Vagina (tissue), 2 donors: Measurements from ENCODE around the gene MED13L. TPM values are rescaled to one million over a fixed set of nuclear protein-coding genes. Genes with fewer than 3 reads are reported as not detected.

Experiments
- DNase-seq, 2 donors: peaks; one replicate each; pipeline ENCODE4 v3.0.0-alpha.2; 2017; ENCODE audit errors: extremely low spot score in 2 of 2
- H3K27ac ChIP-seq: fragments of 200-600 bp; sonication (generic); one replicate; pipeline ENCODE4 v1.5.1; 2019
- H3K27me3 ChIP-seq: fragments of 200-600 bp; sonication (generic); one replicate; pipeline ENCODE4 v1.5.1; 2019
- H3K36me3 ChIP-seq, 2 donors: fragments of 200-600 bp; sonication (generic); one replicate each; pipeline ENCODE4 v1.5.1; 2017 to 2019
- H3K4me1 ChIP-seq: fragments of 200-600 bp; sonication (generic); one replicate; pipeline ENCODE4 v1.5.1; 2019
- H3K4me3 ChIP-seq, 2 donors: fragments of 200-600 bp; sonication (generic); 1 replicate in 1 of 2; 2 replicates in 1 of 2; pipeline ENCODE4 v1.5.1; 2016 to 2019
- H3K9me3 ChIP-seq: fragments of 200-600 bp; sonication (generic); one replicate; pipeline ENCODE4 v1.5.1; 2019
- CTCF ChIP-seq, 3 experiments: fragments of 450-650 bp in 2 of 3; fragments of 200-600 bp in 1 of 3; sonication (generic) in 1 of 3; IDR thresholded peaks; one replicate each; pipeline ENCODE4 v1.5.1; 2017 to 2019; ENCODE audit warnings: antibody characterized with exemption in 3 of 3, mild to moderate bottlenecking in 2 of 3, moderate library complexity in 2 of 3
- POLR2A ChIP-seq, 2 donors: fragments of 450-650 bp; IDR thresholded peaks; one replicate each; pipeline ENCODE4 v1.6.1; 2017; ENCODE audit warnings: antibody characterized with exemption in 2 of 2, mild to moderate bottlenecking in 2 of 2, moderate library complexity in 2 of 2
- POLR2AphosphoS5 ChIP-seq, 2 donors: sonication (generic); formaldehyde crosslinking; IDR thresholded peaks; one replicate each; pipeline ENCODE4 v1.9.0; 2017; ENCODE audit warnings: antibody characterized with exemption in 2 of 2, mild to moderate bottlenecking in 2 of 2, low read depth in 1 of 2; ENCODE audit not compliant: insufficient read depth in 1 of 2
- intact Hi-C: fragments of 100-400 bp; cut with DNase I; formaldehyde crosslinking; loops from one replicate; pipeline ENCODE4 v1.15.1; 2023
- total RNA-seq: library from RNA; depleted of rRNA; stranded (reverse); fragments of >200 nt; gene quantifications from one replicate; pipeline ENCODE4 v1.2.3, GENCODE V29; 2016

Gene MED13L
- total RNA-seq, 1 donor from 2014 or later, result 161 TPM

GRCh38 chr12:116278667-116279066, 1.2 kb upstream of the MED13L start:
- H3K36me3 ChIP-seq, result no peaks in the 10 kb centered on the region
- no peak overlapping the region for H3K4me3 ChIP-seq
- H3K9me3 ChIP-seq, result no peaks in the 10 kb centered on the region
- no peak overlapping the region for H3K27ac ChIP-seq
- intact Hi-C loops, result loop anchor here (10.0 kb wide), 1 partner anchor 126 kb away; no protein-coding TSS in a partner anchor
- TF ChIP-seq CTCF (IDR thresholded peaks at IDR 0.05) (no peak), POLR2A (IDR thresholded peaks at IDR 0.05) (no peak)
- peaks cover 24% of the 10 kb centered on the region for H3K4me1 ChIP-seq
- DNase-seq, result no peak
- H3K27me3 ChIP-seq, result no peaks in the 10 kb centered on the region

- H3K4me3 ChIP-seq, result peak overlapping the region; percentile 71 to 77
- DNase-seq, result no peak
Measured at GRCh38 chr12:116278279-116278626, 760 bp upstream of the MED13L start.

GRCh38 chr12:116276652-116277466, 634 bp downstream of the MED13L start:
- Histone ChIP-seq H3K4me1 (peaks cover 42% of the 10 kb centered on the region), H3K27ac (peak overlapping the region; percentile 91), H3K4me3 (peak overlapping the region; percentile 71 to 77), H3K9me3 (no peaks in the 10 kb centered on the region), H3K27me3 (no peaks in the 10 kb centered on the region), H3K36me3 (no peaks in the 10 kb centered on the region)
- peak in 1 of 2 donors; percentile 23 for TF ChIP-seq POLR2A (IDR thresholded peaks at IDR 0.05)
- no peak for TF ChIP-seq CTCF (IDR thresholded peaks at IDR 0.05)
- peak in 1 of 2 donors; percentile 73 for TF ChIP-seq POLR2AphosphoS5 (IDR thresholded peaks at IDR 0.05; ENCODE audit: insufficient read depth in 1 of 2, low read depth in 1 of 2)
- DNase-seq, result no peak
- intact Hi-C loops, result loop anchor here (1.0 to 10.0 kb wide), 2 partner anchors 128 to 322 kb away; no protein-coding TSS in a partner anchor

More at GRCh38 chr12:116278279-116278626, 760 bp upstream of the MED13L start:
- H3K9me3 ChIP-seq, result no peaks in the 10 kb centered on the region
- no peaks in the 10 kb centered on the region for H3K27me3 ChIP-seq
- peaks cover 28% of the 10 kb centered on the region for H3K4me1 ChIP-seq
- peak overlapping the region; percentile 91 for H3K27ac ChIP-seq
- TF ChIP-seq CTCF (IDR thresholded peaks at IDR 0.05) (no peak), POLR2AphosphoS5 (IDR thresholded peaks at IDR 0.05; ENCODE audit: insufficient read depth in 1 of 2, low read depth in 1 of 2) (no peak), POLR2A (IDR thresholded peaks at IDR 0.05) (no peak)
- no peaks in the 10 kb centered on the region for H3K36me3 ChIP-seq
- intact Hi-C loops, result loop anchor here (10.0 kb wide), 1 partner anchor 127 kb away; no protein-coding TSS in a partner anchor

GRCh38 chr12:116274551-116275375, 2.7 kb downstream of the MED13L start:
- H3K27me3 ChIP-seq, result no peaks in the 10 kb centered on the region
- H3K36me3 ChIP-seq, result no peaks in the 10 kb centered on the region
- peak overlapping the region in 1 of 2 donors; percentile 77 for H3K4me3 ChIP-seq
- H3K9me3 ChIP-seq, result no peaks in the 10 kb centered on the region
- no peak for DNase-seq
- intact Hi-C loops, result loop anchor here (10.0 kb wide), 1 partner anchor 130 kb away; no protein-coding TSS in a partner anchor
- H3K4me1 ChIP-seq, result peaks cover 61% of the 10 kb centered on the region
- TF ChIP-seq CTCF (IDR thresholded peaks at IDR 0.05), result no peak
- TF ChIP-seq POLR2AphosphoS5 (IDR thresholded peaks at IDR 0.05; ENCODE audit: insufficient read depth in 1 of 2, low read depth in 1 of 2), result no peak
- no peak for TF ChIP-seq POLR2A (IDR thresholded peaks at IDR 0.05)
- peak overlapping the region; percentile 91 for H3K27ac ChIP-seq
